IPS-15b (cell line): ENCODE data around the gene CPED1.

Experiments used
- H3K27me3 ChIP-seq: one replicate; pipeline ENCODE4 v1.6.1; 2013; ENCODE audit warnings: low read length; ENCODE audit not compliant: control insufficient read depth, insufficient read depth
- H3K36me3 ChIP-seq: one replicate; pipeline ENCODE4 v1.6.1; 2013; ENCODE audit warnings: low read length; ENCODE audit not compliant: control insufficient read depth, insufficient read depth
- H3K4me1 ChIP-seq: one replicate; pipeline ENCODE4 v1.6.1; 2013; ENCODE audit warnings: mild to moderate bottlenecking, low read length; ENCODE audit not compliant: control insufficient read depth, insufficient read depth
- H3K4me3 ChIP-seq: one replicate; pipeline ENCODE4 v1.5.1; 2013; ENCODE audit warnings: low read depth, low read length
- H3K9ac ChIP-seq: one replicate; pipeline ENCODE4 v1.6.1; 2013; ENCODE audit warnings: low read depth, mild to moderate bottlenecking, low read length
- H3K9me3 ChIP-seq: one replicate; pipeline ENCODE4 v1.6.1; 2013; ENCODE audit warnings: mild to moderate bottlenecking, low read length; ENCODE audit not compliant: control insufficient read depth, insufficient read depth

CPED1 gene

DNA sequence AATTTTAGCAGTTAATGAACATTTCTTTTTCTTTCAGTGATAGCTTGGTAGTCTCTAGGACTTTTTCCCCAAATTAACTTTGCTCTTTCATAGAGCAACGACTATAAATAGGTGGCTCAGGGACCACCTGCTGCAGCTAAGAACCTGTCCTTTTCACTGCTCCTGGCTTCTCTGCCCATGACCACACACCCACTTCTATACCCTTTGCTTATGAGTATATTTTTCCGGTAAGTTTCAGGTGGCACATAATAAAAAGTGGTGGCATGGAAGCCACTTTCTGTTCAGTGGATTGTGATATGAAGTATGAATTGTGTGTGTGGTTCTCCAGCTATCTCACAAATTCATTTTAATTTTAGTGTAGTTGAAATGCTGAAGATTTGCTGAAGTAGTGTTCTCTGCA is 36.7 kb upstream of the CPED1 start:
- no peaks in the 10 kb centered on the region for H3K36me3 ChIP-seq
- no peaks in the 10 kb centered on the region for H3K4me1 ChIP-seq
- no peaks in the 10 kb centered on the region for H3K27me3 ChIP-seq
- no peaks in the 10 kb centered on the region for H3K9me3 ChIP-seq
- no peak overlapping the region for H3K4me3 ChIP-seq
- H3K9ac ChIP-seq: no peak overlapping the region

DNA sequence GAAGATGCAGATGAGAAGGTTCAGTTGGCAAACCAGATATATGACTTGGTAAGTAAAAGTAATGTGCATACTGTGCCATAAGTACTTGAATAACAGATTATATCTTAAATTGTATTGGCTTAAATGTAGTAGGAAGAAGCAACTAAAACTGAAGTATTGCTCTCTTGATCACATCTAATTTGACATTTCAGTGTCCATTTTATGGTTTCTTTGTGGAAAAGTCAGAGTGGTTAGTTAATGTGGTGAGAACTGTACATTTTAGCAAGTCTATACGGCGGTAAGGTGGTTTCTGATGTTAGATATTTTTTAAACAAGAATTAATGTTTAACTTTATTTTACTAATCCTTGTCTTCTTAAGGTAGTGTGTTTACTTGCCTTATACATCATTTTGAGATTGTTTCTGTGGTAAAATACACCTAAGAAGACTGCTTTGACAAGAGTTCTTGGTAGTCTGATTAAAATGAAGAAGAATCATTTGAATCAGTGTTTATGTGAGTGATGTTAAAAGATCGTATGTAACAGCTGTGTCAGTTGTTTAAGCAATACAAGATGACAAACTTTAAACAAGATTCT is 32.8 kb upstream of the CPED1 start:
- peaks cover 2% of the 10 kb centered on the region for H3K4me1 ChIP-seq
- no peak overlapping the region for H3K9ac ChIP-seq
- H3K9me3 ChIP-seq: no peaks in the 10 kb centered on the region
- no peak overlapping the region for H3K4me3 ChIP-seq
- H3K27me3 ChIP-seq: no peaks in the 10 kb centered on the region
- no peaks in the 10 kb centered on the region for H3K36me3 ChIP-seq

DNA sequence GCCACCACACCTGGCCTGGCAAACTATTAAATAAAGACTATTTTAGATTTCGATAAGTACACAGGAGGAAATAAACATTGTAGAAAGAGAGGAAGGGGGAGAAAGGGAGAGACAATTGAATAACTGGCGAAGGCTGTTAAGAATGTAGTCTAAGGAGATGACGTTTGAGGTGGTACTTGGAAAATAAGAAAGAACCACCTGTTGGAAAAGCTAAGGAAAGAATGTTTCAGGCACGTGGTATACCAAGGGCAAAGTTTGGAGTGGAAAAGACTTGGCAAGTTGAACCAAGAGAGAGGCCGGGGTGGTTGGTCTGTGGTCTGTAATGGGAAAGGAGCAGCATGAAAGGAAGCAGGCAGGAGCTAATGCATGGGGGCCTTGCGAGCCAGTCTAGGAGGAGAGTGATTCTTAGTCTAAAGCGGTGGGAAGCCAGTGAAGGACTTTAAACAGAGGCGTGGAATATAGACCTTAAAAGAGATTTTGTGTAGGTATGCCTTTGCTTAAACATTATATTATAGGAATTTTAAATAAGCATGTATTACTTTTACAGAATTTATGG is 28.5 kb upstream of the CPED1 start:
- no peaks in the 10 kb centered on the region for H3K36me3 ChIP-seq
- H3K4me3 ChIP-seq: no peak overlapping the region
- H3K9ac ChIP-seq: no peak overlapping the region
- no peaks in the 10 kb centered on the region for H3K9me3 ChIP-seq
- peaks cover 2% of the 10 kb centered on the region for H3K4me1 ChIP-seq
- no peaks in the 10 kb centered on the region for H3K27me3 ChIP-seq

DNA sequence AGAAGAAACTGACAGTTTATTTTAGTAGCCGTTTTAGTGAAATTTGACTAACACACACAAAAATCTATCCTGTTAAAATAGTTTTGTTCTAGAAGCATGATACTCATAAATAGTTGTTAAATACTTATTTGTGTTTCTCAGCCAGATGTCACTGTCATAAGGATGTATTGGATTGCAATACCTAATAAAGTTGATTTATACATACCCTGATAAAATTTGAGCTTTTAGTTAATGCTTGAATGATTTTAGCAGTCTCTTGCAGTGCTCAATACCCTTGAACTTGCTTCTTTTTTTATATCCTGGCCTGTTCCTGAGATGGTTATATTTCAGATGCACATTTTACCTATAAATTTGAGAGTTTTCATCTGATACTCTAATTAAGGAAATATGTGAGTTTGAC is 27.8 kb upstream of the CPED1 start:
- H3K36me3 ChIP-seq: no peaks in the 10 kb centered on the region
- H3K27me3 ChIP-seq: no peaks in the 10 kb centered on the region
- H3K4me1 ChIP-seq: peaks cover 2% of the 10 kb centered on the region
- H3K4me3 ChIP-seq: no peak overlapping the region
- no peaks in the 10 kb centered on the region for H3K9me3 ChIP-seq
- no peak overlapping the region for H3K9ac ChIP-seq

DNA sequence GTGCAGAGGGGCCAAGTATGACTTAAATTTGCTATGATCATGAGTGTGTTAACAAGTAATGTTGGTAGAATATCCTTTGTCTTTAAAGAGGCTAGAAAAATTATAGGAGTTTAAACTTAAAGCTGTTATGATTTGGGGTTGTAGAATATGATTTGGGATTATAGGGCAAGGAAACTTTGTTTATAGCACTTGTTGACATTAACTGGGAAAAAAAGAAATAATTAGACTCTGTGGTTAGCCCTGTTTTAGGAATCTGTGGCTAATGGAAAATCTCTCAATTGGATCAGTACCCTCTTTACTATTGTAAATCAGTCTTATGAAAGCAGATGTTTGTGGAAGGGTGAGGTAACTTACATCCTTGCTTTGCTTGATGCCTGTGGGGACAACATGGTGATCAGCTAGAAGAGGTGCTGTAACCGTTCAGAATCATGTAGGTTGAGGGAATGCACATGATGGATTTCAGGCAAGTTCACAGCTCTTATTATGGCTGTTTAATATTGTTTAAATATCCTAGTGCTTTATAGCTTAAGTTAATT is 26.8 kb upstream of the CPED1 start:
- no peak overlapping the region for H3K9ac ChIP-seq
- no peaks in the 10 kb centered on the region for H3K9me3 ChIP-seq
- no peaks in the 10 kb centered on the region for H3K27me3 ChIP-seq
- H3K4me3 ChIP-seq: no peak overlapping the region
- no peaks in the 10 kb centered on the region for H3K36me3 ChIP-seq
- peaks cover 2% of the 10 kb centered on the region for H3K4me1 ChIP-seq

DNA sequence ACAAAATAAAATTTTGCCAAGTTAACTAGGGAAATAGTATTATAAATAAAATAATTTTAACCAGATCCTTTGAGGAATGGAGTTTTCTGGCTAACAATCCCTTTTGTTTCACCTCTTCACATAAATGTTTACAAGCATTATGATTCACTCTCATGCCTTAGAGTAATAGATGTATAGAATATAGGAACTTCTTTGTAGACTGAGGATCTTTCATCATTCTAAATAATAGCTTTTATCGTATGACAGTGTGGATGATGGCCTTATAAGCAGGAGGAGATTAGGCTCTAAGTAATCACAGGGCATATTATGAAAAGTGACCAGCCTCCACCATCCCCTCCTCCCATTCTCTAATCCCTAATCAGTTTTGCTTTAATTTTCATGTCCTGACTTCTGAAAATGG is 24.4 kb upstream of the CPED1 start:
- H3K9ac ChIP-seq: no peak overlapping the region

DNA sequence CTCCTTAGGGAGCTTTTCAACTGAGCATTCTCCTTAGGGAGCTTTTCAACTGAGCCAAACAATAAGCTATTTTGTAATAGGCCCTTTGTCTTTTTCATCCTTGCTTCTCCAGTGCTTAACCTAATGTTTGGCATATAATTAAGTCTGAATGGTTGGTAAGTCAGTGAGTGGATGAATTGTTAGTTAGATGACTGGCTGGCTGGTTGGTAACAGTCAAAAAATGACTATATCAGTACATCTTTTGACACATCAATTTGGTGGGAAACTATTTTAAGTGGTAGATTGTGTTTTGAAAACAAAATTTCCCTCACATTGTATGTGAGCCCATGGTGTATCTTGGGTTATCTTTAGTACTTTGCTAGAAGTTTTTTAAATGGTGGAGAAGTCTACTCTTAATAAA is 21.6 kb upstream of the CPED1 start:
- H3K36me3 ChIP-seq: peaks cover 5% of the 10 kb centered on the region

More for the DNA sequence above, 24.4 kb upstream of the CPED1 start:
- H3K27me3 ChIP-seq: no peaks in the 10 kb centered on the region
- H3K9me3 ChIP-seq: no peaks in the 10 kb centered on the region
- H3K4me1 ChIP-seq: no peaks in the 10 kb centered on the region
- H3K4me3 ChIP-seq: no peak overlapping the region
- no peaks in the 10 kb centered on the region for H3K36me3 ChIP-seq

DNA sequence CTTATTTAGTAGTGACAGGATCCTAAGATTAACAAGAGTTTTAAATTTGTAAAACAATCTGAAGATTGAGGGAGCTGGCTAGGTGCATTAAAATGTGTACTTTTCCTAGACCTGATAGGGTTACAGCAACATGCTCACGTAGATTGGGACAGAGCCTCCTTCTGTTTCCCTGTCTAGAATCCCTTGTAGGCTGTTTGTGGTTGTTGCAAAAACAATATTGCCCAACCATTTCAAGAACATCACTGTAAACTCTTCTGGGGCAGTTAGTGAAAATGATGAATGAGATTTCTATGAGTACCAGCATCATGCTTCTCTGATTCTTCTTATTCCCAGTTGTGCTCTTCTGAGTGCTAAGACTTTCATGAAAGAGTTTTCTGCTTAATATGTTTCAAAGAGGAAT is 14.7 kb upstream of the CPED1 start:
- Histone ChIP-seq H3K36me3 (peaks cover 5% of the 10 kb centered on the region), H3K9ac (no peak overlapping the region), H3K4me1 (no peaks in the 10 kb centered on the region), H3K27me3 (no peaks in the 10 kb centered on the region), H3K4me3 (no peak overlapping the region), H3K9me3 (no peaks in the 10 kb centered on the region)

More for the DNA sequence above, 21.6 kb upstream of the CPED1 start:
- Histone ChIP-seq H3K4me3 (no peak overlapping the region), H3K27me3 (no peaks in the 10 kb centered on the region), H3K9ac (no peak overlapping the region), H3K9me3 (no peaks in the 10 kb centered on the region), H3K4me1 (no peaks in the 10 kb centered on the region)

DNA sequence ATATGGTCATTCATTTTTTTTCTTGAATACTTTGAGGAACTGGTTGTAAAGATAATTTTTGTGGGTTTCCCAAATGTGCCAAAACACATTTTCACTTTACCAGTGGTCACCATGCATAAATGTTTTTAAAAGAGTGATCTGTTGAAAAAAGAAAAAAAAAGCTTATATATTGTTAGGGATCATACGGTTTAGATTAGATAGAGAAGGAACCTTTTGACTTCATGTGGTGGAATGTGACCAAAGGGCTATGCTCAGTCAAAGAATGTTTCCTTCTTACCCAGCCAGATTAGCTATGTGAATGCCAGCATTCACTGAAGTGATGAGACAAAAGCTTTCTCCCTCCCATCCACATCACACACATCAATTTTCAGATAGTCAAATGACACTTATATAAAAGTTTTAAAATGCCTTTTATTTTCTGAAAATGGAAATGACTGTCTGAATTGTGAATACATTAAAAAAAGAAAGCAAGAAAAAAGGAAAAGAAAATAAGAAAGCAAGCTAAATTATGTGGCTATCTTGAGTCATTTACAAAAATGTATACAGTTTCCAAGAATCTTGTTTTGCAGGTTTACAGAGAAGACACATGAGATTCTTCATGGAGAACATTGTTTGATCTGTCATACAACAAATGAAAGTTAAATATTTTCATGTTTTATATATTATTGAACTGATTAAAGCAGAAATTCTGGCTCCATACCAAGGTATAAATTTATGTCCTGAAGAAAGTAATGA is 8.6 kb upstream of the CPED1 start:
- Histone ChIP-seq H3K4me3 (no peak overlapping the region), H3K27me3 (no peaks in the 10 kb centered on the region), H3K9ac (no peak overlapping the region), H3K9me3 (no peaks in the 10 kb centered on the region), H3K4me1 (no peaks in the 10 kb centered on the region), H3K36me3 (no peaks in the 10 kb centered on the region)

DNA sequence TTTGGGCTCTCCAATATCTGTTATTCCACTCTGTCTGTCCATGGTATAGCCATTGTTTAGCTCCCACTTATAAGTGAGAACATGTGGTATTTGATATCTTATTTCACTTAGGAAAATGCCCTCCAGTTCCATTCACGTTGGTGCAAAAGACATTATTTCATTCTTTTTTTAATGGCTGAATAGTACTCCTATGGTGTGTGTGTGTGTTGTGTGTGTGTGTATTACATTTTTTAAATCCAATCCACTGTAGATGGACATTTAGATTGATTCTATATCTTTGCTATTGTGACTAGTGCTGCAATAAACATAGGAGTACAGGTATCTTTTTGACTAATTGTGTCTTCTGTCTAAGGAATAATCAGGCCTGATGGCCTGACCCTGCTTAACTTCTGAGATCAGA is 7.4 kb upstream of the CPED1 start:
- no peak overlapping the region for H3K4me3 ChIP-seq
- H3K4me1 ChIP-seq: no peaks in the 10 kb centered on the region
- H3K27me3 ChIP-seq: no peaks in the 10 kb centered on the region

DNA sequence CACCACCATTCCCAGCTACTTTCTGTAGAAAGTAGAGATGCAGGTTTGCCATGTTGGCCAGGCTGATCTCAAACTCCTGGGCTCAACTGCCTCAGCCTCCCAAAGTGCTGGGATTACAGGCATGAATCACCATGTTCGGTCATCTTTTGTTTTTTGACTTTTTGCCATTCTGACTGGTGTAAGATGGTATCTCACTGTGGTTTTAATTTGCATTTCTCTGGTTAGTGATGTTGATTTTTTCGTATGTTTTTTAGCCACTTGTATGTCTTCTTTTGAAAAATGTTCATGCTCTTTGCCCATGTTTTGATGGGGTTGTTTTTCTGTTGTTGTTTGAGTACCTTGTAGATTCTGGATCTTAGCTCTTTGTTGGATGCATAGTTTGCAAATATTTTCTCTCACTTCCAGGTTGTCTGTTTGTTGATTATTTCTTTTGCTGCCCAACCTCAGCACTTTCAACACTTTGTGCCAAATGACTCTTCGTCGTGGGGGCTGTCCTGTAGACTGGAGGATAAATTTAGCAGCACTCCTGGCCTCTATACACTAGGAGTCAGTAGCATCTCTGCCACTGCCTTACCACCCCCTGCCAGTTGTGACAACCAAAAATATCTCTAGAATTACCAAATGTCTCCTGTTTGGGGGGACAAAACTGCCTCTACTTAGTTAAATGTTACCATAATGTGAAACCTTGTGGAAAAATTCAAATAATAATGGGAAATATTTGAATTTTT is 6.5 kb upstream of the CPED1 start:
- H3K9me3 ChIP-seq: no peaks in the 10 kb centered on the region

More for the DNA sequence above, 7.4 kb upstream of the CPED1 start:
- Histone ChIP-seq H3K9me3 (no peaks in the 10 kb centered on the region), H3K9ac (no peak overlapping the region), H3K36me3 (no peaks in the 10 kb centered on the region)

More for the DNA sequence above, 6.5 kb upstream of the CPED1 start:
- H3K36me3 ChIP-seq: no peaks in the 10 kb centered on the region
- H3K27me3 ChIP-seq: no peaks in the 10 kb centered on the region
- no peaks in the 10 kb centered on the region for H3K4me1 ChIP-seq
- no peak overlapping the region for H3K4me3 ChIP-seq
- no peak overlapping the region for H3K9ac ChIP-seq
